Caco-2 (cell line): ENCODE results near the gene ISLR. TPM values are rescaled to one million over a fixed set of nuclear protein-coding genes. Genes with fewer than 3 reads are reported as not detected.

Experiments
- BruUV-seq: library from RNA; stranded (reverse); fragments of 400-500 nt; replicated peaks from 2 replicates; lab custom pipeline; 2021; lab: Mats Ljungman, UMichigan
- CTCF ChIA-PET: fragments of 300-600 bp; sonication (Branson Sonifier 250); formaldehyde crosslinking; loops from one replicate; lab custom pipeline; 2022; ENCODE audit warnings: antibody characterized with exemption; lab: Charles Lee
- POLR2A ChIA-PET: fragments of 300-600 bp; sonication (Branson Sonifier 250); formaldehyde crosslinking; loops from one replicate; lab custom pipeline; 2022; ENCODE audit warnings: antibody characterized with exemption; lab: Charles Lee
- DNase-seq, 2 experiments: peaks; one replicate each; pipeline versions ENCODE4 v3.0.0 to v3.0.0-alpha.2; 2020 to 2022
- H3K27me3 ChIP-seq: replicated peaks from 2 replicates; pipeline ENCODE4 v1.6.0; 2011; ENCODE audit warnings: low read length; ENCODE audit not compliant: control insufficient read depth, insufficient read depth
- H3K36me3 ChIP-seq: 2 replicates; pipeline ENCODE4 v1.5.1; 2011; ENCODE audit warnings: low read length; ENCODE audit not compliant: control insufficient read depth, insufficient read depth
- H3K4me1 ChIP-seq: fragments of 250-450 bp; sonication (Bioruptor Pico); 2 replicates; pipeline ENCODE4 v1.5.1; 2020; ENCODE audit warnings: mild to moderate bottlenecking
- H3K4me3 ChIP-seq: 2 replicates; pipeline ENCODE4 v1.5.1; 2011; ENCODE audit warnings: low read depth, mild to moderate bottlenecking, control low read depth, low read length
- H3K9me3 ChIP-seq: fragments of 250-450 bp; sonication (Bioruptor Pico); 2 replicates; pipeline ENCODE4 v1.5.1; 2020; ENCODE audit warnings: mild to moderate bottlenecking, moderate library complexity
- H3K27ac Mint-ChIP-seq: one replicate; pipeline ENCODE4 v1.8.0; 2022; ENCODE audit warnings: mixed read lengths; ENCODE audit not compliant: unreplicated experiment
- H3K27me3 Mint-ChIP-seq: one replicate; pipeline ENCODE4 v1.8.0; 2022; ENCODE audit warnings: mixed read lengths; ENCODE audit not compliant: insufficient read depth, unreplicated experiment
- H3K36me3 Mint-ChIP-seq: one replicate; pipeline ENCODE4 v1.8.0; 2022; ENCODE audit warnings: mild to moderate bottlenecking, mixed read lengths; ENCODE audit not compliant: insufficient read depth, unreplicated experiment
- H3K4me1 Mint-ChIP-seq: one replicate; pipeline ENCODE4 v1.8.0; 2022; ENCODE audit warnings: low read depth, mixed read lengths; ENCODE audit not compliant: unreplicated experiment
- H3K4me3 Mint-ChIP-seq: one replicate; pipeline ENCODE4 v1.8.0; 2022; ENCODE audit warnings: mild to moderate bottlenecking, moderate library complexity, mixed read lengths; ENCODE audit not compliant: unreplicated experiment
- H3K9me3 Mint-ChIP-seq: one replicate; pipeline ENCODE4 v1.8.0; 2022; ENCODE audit warnings: mixed read lengths; ENCODE audit not compliant: unreplicated experiment
- CTCF ChIP-seq, 2 experiments: fragments of 200-600 bp in 1 of 2; IDR thresholded peaks; 1 replicate in 1 of 2; 2 replicates in 1 of 2; pipeline versions ENCODE4 v1.5.1 to v1.8.0; 2011 to 2022; ENCODE audit warnings: antibody characterized with exemption in 1 of 2, control low read depth in 1 of 2, inconsistent platforms in 1 of 2, low read depth in 1 of 2, low read length in 1 of 2, mild to moderate bottlenecking in 1 of 2, moderate library complexity in 1 of 2; ENCODE audit not compliant: insufficient read depth in 1 of 2, severe bottlenecking in 1 of 2, unreplicated experiment in 1 of 2
- intact Hi-C: fragments of 100-400 bp; cut with micrococcal nuclease; formaldehyde crosslinking; loops from one replicate; pipeline ENCODE4 v1.10.0; 2022; ENCODE audit not compliant: unreplicated experiment
- total RNA-seq: library from RNA; stranded (reverse); gene quantifications from 2 replicates; pipeline ENCODE4 v1.2.3, GENCODE V29; 2022

The ISLR gene
- total RNA-seq, 1 experiment from 2014 or later = not detected

GRCh38 chr15:74146277-74146800 lies 27.2 kb upstream of the ISLR start:
- no peak overlapping the region for H3K4me3 Mint-ChIP-seq
- no peak for DNase-seq
- no peaks in the 10 kb centered on the region for H3K9me3 Mint-ChIP-seq
- no peaks in the 10 kb centered on the region for H3K36me3 ChIP-seq
- no peak overlapping the region for H3K27ac Mint-ChIP-seq
- no TSS peak for BruUV-seq
- ChIA-PET POLR2A (no interaction called here), CTCF (no interaction called here)
- no peaks in the 10 kb centered on the region for H3K4me1 ChIP-seq
- intact Hi-C loops = no loop called here
- no peaks in the 10 kb centered on the region for H3K4me1 Mint-ChIP-seq
- no peaks in the 10 kb centered on the region for H3K36me3 Mint-ChIP-seq
- H3K27me3 Mint-ChIP-seq = peaks cover 9% of the 10 kb centered on the region
- no peak overlapping the region for H3K4me3 ChIP-seq
- TF ChIP-seq CTCF (IDR thresholded peaks at IDR 0.05; ENCODE audit: insufficient read depth in 1 of 2, low read depth in 1 of 2, low read length in 1 of 2, severe bottlenecking in 1 of 2, unreplicated experiment in 1 of 2) = no peak
- no peaks in the 10 kb centered on the region; the same call in 1 of the 2 replicates for H3K9me3 ChIP-seq
- H3K27me3 ChIP-seq = no peaks in the 10 kb centered on the region; the same call in 1 of the 2 replicates

GRCh38 chr15:74147051-74147450 lies 26.5 kb upstream of the ISLR start:
- no peaks in the 10 kb centered on the region; the same call in 1 of the 2 replicates for H3K27me3 ChIP-seq
- POLR2A ChIA-PET = no interaction called here
- H3K4me1 ChIP-seq = no peaks in the 10 kb centered on the region
- Mint-ChIP-seq H3K27ac (no peak overlapping the region), H3K4me1 (no peaks in the 10 kb centered on the region), H3K36me3 (no peaks in the 10 kb centered on the region), H3K9me3 (no peaks in the 10 kb centered on the region), H3K4me3 (no peak overlapping the region), H3K27me3 (peaks cover 9% of the 10 kb centered on the region)
- no peak for DNase-seq
- no TSS peak for BruUV-seq
- no peaks in the 10 kb centered on the region; the same call in 1 of the 2 replicates for H3K9me3 ChIP-seq
- intact Hi-C loops = no loop called here
- no peak for TF ChIP-seq CTCF (IDR thresholded peaks at IDR 0.05; ENCODE audit: insufficient read depth in 1 of 2, low read depth in 1 of 2, low read length in 1 of 2, severe bottlenecking in 1 of 2, unreplicated experiment in 1 of 2)
- no peaks in the 10 kb centered on the region for H3K36me3 ChIP-seq
- CTCF ChIA-PET = no interaction called here
- no peak overlapping the region for H3K4me3 ChIP-seq

- no peak overlapping the region for H3K27ac Mint-ChIP-seq
- intact Hi-C loops = no loop called here
- ChIA-PET POLR2A (no interaction called here), CTCF (no interaction called here)
- DNase-seq = no peak
- no peaks in the 10 kb centered on the region for H3K4me1 Mint-ChIP-seq
- Histone ChIP-seq H3K9me3 (no peaks in the 10 kb centered on the region), H3K4me1 (no peaks in the 10 kb centered on the region), H3K36me3 (no peaks in the 10 kb centered on the region), H3K4me3 (no peak overlapping the region), H3K27me3 (no peaks in the 10 kb centered on the region)
- no peaks in the 10 kb centered on the region for H3K9me3 Mint-ChIP-seq
- H3K4me3 Mint-ChIP-seq = no peak overlapping the region
- peaks cover 29% of the 10 kb centered on the region for H3K27me3 Mint-ChIP-seq
- no peak for TF ChIP-seq CTCF (IDR thresholded peaks at IDR 0.05; ENCODE audit: insufficient read depth in 1 of 2, low read depth in 1 of 2, low read length in 1 of 2, severe bottlenecking in 1 of 2, unreplicated experiment in 1 of 2)
- no peaks in the 10 kb centered on the region for H3K36me3 Mint-ChIP-seq
- BruUV-seq = no TSS peak
Observed at GRCh38 chr15:74155766-74156417, 17.6 kb upstream of the ISLR start.
